Eye (tissue), 1 donor: ENCODE results near the gene KDM4C.
"Not testable (repeated sequence)": the region's sequence is repeated elsewhere in the genome, so short reads cannot be mapped to it uniquely, and the experiment has no call there.

ENCODE experiments used
- DNase-seq: peaks from one replicate; pipeline ENCODE4 v3.0.0-alpha.2; 2015

KDM4C gene

DNA sequence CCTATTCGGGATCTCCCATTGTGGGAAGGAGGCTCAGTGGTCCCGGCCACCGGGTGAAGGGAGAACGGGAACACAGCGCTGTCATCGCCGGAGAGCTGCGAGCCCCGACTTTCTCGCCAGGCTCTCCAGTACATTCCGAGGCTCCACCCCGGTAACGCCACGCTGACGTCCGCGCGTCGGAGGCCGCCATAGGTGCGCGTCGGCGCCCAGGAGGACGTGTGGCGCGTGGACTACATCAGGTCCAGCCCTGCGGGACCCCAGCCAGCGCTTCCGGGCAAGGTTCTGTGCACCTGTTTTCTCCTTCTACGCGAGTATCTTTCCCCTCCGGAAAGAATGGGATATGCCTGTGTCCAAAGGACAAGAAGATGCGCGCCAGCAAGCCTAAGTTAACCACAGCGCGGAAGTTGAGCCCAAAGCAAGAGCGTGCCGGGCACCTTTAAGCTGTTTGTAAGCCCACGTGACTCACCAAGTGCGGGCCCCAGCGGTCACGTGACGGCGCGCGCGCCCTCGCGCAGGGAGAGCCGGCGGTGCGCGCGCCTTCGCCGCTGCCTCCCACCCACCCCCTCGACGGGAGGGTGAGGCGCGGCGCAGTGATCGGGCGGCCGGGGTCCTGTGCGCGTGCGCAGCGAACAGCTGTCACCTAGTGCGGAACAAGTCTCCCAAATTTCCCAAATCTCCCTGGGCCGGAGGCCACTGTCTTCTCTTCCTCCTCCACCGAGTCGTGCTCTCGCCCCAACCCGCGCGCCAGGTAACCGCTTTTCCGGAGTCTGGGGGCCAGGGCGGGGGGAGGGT is at the start of gene KDM4C:
TSS of gene KDM4C (plus strand) at position 518 of the 792 bp plus-strand sequence. CDS start 35,016 bp downstream, outside the sequence.
- peak; percentile 98 for DNase-seq

DNA sequence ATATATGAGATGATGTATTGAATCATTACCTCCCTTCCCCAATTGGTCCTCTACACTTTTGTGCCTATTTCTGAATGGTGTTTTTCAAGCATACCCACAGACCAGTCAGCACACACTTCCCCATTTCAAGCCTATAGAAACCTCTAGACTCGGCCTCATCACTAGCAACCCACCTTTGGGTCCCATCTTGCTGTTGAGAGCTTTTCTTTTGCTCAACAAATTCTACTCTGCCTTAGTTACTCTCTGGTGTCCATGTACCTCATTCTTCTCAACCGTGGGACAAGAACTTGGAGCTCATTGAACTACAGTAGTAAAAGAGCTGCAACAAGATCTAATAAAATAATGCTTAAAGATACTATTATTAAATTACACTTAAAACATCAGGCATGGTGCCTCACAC is 49.0 kb upstream of the KDM4C start:
- DNase-seq = peak; percentile 53

DNA sequence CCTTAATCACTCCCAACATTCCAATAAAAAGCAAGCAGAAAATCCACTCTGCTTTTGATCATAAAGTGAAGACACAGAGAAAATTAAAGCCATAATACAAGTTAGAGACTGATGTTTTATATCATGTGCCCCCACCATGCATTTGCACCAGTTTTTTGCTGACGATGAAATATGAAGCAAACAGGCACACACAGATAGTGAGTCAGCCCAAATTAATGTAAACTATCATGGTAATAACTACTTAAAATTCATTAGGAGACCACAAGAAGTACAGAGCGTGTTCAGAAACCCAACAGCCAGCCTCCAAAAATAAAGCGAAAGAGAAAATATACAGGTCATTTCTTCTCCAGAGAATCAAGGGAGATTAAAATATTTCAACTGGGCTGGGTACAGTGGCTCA is 46.4 kb upstream of the KDM4C start:
- DNase-seq = no peak

DNA sequence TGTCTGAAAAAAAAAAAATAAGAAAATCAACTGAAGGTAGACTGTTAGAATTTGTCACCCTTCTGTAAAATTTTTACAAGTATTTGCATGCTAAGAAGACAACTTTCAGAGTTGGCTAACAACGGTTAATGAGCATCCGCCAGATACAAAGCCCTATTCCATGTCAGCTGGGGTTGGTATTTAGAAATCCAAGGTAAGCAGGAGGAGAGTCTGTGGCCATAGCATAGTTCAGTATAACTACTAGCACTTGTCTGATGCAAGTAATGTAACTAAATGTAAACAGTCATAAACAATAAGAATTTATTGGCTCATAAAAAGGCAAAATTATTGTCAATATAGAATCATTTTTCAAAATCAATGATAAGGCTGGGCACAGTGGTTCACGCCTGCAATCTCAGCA is 45.7 kb upstream of the KDM4C start:
- no peak for DNase-seq

DNA sequence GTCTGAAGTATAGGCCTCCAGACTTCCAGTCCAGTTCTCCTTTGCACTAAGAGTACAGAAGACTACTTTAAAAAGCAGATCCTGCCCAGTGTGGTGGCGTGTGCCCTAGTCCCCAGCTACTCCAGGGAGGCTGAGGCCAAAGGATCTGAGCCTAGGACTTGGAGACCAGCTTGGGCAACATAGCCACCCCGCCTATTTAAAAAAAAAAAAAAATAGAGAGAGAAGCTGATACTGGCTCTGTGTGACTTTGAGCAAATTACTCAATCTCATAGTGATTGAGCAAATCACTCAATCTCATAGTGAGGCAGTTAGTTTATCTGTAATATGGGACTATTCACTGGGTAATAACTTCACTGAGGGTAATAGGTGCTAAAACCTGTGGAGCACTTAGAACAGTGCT is 43.6 kb upstream of the KDM4C start:
- DNase-seq = no peak

DNA sequence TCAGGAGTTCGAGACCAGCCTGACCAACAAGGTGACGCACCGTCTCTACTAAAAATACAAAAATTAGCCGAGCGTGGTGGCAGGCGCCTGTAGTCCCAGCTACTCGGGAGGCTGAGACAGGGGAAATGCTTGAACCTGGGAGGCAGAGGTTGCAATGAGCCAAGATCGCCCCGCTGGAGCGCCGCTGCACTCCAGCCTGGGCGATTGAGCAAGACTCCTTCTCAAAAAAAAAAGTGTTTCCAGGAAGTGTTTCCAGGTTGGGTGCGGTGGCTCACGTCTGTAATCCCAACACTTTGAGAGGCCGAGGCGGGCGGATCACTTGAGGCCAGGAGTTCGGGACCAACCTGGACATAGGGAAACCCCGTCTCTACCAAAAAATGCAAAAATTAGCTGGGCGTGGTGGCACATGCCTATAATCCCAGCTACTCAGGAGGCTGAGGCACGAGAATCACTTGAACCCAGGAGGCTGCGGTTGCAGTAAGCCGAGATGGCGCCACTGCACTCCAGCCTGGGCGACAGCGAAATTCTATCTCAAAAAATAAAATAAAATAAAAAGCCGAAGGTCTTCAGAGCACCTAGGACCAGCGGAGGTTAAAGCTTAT is 42.5 kb upstream of the KDM4C start:
- not testable (repeated sequence) for DNase-seq

DNA sequence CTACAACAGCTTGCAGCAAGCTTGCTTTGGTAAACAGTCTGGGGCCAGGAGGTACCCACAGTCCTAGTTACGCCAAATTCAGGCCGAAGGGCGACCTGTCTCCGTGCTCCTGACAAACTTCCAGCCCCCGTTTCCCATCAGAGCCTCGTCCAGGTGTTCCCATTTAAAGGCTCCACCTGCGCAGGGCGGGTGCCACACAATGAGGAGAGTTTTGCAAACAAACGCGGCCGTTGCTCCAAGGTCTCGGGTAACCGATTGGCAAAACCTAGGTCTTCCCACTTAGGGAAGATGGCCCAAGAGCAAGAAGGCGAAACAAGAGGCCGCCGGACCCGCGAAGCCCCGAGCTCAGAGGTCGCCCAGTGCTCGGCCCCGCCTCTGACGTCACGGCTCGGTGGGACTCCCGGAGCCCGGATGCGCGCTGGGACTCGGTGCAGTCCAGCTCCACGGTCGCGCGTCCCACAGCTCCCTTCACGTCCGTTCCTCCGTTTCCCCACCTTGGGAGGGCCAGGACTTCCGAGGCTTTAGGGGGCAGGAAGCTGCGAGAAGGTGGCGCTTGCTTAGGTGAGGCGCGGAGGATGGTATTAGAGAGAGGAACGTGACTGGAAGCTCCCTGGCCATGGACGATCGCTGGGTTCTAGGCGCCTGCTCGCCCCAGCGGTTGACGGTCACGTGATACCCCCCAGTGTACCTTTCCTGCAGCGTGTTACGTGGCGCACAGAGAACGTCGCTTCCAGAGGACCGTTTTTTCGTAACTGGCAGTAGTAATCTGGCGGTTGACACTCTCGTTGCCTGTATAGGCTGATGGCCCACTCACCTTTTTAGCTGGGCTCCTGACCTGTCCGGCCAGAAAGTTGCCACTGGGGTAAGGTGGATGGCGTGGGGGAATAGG is 41.8 kb upstream of the KDM4C start:
- DNase-seq = peak; percentile 56

DNA sequence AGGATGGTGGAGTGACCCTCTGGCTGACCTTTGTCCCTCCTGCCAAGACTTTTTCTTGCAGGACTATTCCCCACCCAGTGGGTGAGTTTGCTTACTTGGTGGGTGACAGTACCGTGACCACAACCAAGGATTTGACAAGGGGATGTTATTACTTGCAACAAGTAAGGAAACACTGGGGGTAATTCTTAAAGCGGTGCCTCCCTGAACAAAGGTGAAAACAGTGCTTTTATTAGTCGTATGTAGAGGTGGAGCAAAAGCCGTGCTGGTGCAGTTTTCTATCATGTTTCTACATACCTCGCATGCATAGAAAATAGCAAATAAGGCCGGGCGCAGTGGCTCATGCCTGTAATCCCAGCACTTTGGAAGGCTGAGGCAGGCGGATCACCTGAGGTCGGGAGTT is 41.0 kb upstream of the KDM4C start:
- DNase-seq = no peak

DNA sequence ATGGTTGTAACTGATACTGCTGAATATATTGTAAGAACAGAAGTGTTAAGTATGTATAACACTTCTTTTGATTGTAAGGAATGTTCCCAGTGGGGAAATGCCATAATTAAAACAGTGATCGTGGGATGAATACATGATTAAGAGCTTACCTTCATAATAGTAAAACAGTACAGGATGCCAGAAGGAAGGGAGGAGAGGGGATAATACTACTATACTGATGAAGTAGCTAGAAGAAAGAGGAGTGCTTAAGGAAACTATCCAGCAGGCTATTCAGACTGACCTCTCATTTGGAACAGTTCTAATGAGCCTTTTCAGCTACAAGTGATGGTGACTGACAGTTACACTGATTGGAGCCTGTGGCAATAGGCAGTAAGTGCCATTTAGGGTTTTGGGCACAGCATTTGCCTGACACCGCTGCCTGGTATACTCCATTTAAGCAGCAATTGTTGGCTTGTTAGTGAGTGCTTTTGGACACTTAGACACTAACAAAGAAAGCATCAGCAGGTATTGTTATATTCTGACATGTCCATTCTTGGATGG is 33.8 kb upstream of the KDM4C start:
- peak; percentile 90 for DNase-seq

DNA sequence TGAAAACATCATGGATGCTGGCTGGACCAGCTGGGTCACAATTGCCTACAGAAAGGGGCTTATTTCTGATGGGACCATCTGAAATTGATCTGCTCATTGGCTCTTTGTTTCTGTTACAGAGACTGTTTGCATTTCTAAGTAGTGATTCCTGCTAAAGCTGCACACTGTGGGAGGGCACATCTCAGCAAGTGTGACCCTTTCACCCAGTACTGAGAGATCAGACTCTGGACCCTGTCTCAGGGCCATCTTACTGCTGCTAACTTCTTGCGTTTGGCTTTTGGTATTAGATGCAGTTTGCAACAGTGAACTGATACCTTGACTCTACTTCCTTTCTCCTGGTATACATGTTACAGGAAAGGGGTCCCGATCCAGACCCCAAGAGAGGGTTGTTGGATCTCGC is 24.5 kb upstream of the KDM4C start:
- DNase-seq = no peak

DNA sequence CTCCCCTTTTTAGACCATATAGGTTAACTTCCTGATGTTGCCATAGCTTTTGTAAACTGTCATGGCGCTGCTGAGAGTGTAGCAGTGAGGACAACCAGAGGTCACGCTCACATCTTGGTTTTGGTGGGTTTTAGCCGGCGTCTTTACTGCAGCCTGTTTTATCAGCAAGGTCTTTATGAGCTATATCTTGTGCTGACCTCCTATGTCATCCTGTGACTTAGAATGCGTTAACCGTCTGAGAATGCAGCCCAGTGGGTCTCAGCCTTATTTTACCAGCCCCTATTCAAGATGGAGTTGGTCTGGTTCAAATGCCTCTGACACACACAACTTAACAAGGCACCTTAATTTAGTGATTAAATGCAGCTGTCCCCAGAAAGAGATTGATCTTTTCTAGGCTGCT is 23.9 kb upstream of the KDM4C start:
- no peak for DNase-seq

DNA sequence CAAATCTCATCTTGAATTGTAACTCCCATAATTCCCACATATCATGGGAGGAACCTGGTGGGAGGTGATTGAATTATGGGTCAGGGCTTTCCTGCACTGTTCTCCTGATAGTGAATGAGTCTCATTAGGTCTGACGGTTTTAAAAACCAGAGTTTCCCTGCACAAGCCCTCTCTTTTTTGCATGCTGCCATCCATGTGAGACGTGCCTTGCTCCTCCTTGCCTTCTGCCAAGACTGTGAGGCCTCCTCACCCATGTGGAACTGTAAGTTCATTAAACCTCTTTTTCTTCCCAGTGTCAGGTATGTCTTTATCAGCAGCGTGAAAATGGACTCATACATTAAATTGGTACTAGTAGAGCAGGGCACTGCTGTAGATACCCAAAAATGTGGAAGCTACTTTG is 22.4 kb upstream of the KDM4C start:
- DNase-seq = no peak

DNA sequence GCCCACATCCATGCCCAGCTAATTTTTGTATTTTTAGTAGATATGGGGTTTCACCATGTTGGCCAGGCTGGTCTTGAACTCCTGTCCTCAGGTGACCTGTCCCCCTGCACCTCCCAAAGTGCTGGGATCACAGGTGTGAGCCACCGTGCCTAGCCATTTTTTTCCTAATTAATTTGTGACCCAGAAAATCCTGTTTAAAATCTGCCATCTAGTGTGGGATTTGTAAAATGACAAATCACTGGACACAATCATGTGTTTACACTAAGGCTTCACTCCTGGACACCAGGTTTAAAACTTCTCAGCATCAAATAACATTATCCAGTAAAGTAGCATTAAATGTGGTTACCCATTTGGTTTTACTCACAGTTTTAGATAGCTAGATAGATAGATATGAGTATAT is 18.6 kb upstream of the KDM4C start:
- DNase-seq = no peak

DNA sequence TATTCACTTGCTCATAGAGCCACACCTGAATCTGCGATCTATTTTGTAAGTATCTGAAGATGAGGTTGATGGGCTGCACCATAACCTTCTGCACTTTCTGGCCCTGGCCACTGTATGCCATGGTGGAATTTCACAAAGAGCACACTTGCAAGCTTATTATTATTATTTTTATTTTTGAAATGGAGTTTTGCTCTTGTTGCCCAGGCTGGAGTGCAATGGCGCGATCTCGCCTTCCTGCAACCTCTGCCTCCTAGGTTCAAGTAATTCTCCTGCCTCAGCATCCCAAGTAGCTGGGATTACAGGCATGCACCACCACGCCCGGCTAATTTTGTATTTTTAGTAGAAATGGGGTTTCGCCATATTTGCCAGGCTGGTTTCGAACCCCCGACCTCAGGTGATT is 8.9 kb upstream of the KDM4C start:
- DNase-seq = not testable (repeated sequence)

DNA sequence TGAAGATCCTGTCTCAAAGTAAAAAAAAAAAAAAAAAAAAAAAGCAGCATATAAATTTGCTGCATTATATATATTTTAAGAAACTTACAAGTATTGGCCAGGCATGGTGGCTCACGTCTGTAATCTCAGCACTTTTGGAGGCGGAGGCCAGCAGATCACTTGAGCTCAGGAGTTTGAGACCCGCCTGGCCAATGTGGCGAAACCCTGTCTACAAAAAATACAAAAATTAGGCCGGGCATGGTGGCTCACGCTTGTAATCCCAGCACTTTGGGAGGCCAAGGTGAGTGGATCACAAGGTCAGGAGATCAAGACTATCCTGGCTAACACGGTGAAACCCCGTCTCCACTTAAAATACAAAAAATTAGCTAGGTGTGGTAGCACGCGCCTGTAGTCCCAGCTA is 2.9 kb upstream of the KDM4C start:
- not testable (repeated sequence) for DNase-seq

DNA sequence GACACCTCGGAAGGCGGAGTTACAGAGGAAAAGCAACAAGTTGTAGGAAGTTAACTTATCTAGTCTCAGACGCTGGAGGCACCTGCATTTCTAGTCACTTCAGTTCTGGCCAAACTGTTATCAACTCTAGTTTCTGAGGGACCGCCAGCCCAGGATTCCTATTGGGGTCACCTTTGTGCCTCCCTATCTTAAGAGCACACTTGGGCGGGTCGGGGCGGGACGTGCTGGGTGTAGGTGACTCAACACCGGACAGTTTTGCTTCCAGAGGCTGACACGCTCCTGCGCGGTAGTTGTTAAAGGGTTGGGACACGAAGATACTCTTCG is 679 bp upstream of the KDM4C start:
- DNase-seq = peak; percentile 91

DNA sequence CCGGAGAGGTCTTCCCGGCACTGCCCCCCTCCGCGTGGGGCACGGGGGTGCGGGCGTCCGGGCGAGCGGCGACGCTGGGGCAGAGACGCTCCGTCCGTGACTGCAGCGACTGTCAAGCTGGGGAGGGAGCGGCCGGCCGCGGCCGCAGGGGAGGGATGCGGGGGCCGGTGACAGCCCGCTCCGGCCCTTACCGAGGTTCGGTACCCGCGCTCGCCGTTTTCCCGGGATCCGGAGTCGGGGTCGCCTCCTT is 400 bp downstream of the KDM4C start:
- DNase-seq = no peak

DNA sequence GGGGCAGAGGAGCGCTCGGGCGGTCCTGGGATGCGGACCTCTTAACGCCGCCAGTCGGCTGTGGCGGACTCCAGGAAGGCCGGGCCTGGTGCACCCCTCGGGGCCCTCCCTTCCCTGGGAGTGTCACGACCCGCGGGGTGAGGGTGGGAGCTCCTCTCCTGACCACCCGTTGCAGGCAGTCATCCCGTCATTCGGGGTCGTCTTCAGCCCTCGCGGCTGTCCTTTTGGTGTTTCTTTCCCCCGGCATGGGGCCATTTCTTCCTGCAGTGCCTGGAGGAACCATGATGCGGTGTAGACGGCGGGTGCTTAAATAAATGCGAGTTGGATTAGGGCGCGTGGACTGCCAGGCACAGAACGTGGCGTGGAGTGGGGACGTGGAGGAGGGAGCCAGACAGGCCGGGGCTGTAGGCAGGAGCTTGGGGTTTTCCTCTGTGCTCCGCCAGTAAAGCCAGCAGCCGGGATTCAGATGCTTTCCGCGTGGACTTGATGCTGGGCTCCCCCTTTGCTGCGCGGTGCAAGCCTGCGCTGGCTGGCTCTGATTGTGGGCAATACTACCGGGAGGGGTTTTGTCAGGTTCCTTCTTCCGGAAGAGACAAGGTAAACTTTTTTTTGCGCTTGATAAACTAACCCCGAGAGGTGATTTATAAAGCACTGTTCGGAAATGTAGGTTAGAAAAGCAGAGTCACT is 868 bp downstream of the KDM4C start:
- peak; percentile 84 for DNase-seq

DNA sequence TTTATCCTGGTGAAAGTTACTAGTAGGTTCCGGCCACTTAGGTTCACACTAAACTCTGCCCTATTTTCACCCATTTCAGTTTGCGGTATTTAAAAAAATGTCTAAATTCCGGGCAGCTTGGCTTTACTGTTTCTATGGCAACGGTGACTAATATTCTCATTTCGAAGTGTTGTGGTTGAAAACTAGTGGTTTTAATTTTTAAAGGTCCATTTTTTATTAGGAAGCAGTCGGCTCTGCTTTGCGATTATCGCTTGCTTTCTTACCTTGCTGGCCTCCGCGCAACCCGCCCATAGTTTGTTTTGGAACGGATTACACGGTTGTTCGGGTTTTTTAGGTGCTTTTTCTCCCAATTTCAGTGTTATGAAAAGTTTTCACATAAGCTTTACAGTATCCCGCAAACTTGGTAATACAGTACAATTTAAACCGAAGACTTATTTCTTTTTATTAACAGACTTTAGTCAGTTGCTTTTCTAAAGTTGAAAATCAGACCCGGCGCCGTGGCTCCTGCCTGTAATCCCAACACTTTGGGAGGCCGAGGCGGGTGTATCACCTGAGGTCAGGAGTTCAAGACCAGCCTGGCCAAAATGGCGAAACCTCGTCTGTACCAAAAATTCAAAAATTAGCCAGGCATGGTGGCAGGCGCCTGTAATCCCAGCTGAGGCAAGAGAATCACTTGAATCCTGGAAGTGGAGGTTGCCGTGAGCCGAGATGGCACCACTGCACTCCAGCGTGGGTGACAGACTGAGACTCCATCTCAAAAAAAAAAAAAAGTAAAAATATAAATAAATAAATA is 1.6 kb downstream of the KDM4C start:
- DNase-seq = peak; percentile 23

DNA sequence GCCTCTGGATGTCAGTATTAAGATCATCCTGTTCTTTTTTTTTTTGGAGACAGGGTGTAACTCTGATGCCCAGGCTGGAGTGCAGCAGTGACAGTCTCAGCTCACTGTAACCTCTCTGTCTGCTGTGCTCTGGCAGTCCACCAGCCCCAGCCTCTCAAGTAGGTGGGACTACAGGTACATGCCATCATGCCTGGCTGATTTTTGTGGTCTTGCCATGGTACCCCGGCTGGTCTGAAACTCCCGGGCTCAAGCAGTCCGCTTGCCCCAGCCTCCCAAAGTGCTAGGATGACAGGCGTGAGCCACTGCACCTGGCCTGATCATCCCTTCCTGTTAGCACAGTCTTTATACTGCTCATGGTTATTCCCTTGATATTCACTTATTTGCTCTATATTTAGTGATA is 3.5 kb downstream of the KDM4C start:
- DNase-seq = no peak

DNA sequence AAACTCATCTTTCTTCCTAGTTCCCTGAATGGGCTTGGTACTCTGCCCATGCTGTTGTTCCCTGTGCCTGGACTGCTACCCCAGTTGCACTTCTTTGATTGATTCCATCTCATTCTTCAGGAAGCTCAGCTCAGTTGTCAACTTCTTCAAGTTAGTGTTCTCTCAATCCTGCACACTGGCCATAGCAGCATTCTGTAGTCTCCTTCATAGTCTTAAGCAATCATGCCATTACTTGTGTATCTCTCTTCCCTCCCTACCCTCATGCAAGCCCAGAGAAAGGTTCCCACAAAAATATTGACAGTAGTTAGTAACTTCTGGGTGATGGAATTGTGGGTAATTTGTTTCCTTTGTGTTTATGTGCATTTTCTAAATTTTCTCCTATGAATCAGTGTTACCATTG is 5.5 kb downstream of the KDM4C start:
- DNase-seq = no peak

DNA sequence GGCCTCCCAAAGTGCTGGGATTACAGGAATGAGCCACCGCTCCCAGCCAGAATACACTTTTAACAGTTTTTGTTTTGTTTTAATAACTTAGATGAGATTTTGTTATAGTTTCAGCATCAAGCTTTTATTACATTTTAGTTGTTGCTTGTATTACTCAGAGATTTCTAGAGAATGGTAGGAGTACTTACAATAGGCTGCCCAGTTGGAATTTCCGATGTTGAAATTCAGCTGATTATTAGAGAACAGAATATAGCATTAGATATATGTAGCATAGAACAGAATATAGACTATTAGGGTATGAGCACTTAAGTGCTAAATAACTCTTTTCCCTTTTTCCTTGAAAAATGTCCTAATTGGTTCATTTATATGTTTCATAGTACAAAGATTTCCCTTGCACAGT is 6.2 kb downstream of the KDM4C start:
- no peak for DNase-seq
